Activated T-cell treated with anti-CD3 and anti-CD28 coated beads for 4 hours (primary cell): ENCODE measurements around the gene ZMYND8.
A peak's percentile ranks its signal among the peaks of the same experiment; 100 is the strongest.

Experiments used
- DNase-seq: peaks from one replicate; pipeline ENCODE4 v3.0.0-alpha.2; 2020

Gene ZMYND8

DNA sequence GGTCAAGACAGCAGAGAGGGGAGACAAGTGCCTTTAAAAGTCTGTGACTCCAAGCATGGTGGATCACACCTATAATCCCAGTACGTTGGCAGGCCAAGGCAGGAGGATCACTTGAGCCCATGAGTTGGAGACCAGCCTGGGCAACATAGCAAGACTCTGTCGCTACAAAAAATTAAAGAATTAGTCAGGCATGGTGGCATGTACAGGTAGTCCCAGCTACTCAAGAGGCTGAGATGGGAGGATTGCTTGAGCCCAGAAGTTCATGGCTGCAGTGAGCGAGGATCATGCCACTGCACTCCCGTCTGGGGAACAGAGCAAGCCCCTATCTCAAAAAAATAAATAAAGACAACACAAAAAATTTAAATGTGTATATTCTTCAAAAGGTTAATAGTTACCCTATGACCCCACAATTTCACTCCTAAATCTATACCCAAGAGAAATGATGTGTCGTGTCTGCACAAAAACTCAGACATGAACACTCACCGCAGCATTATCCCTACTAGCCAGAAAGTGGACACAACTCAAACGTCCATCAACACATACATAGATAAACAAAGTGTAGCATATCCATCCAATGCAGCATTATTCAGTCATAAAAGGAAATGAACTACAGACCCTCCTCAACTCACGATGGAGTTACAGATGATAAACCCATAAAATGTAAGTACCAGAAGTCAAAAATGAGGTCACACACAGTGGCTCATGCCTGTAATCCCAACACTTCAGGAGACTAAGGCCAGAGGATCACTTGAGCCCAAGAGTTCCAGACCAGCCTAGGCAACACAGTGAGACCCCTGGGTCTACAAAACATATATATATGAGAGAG, 23.9 kb downstream of the ZMYND8 start:
- DNase-seq = no peak

DNA sequence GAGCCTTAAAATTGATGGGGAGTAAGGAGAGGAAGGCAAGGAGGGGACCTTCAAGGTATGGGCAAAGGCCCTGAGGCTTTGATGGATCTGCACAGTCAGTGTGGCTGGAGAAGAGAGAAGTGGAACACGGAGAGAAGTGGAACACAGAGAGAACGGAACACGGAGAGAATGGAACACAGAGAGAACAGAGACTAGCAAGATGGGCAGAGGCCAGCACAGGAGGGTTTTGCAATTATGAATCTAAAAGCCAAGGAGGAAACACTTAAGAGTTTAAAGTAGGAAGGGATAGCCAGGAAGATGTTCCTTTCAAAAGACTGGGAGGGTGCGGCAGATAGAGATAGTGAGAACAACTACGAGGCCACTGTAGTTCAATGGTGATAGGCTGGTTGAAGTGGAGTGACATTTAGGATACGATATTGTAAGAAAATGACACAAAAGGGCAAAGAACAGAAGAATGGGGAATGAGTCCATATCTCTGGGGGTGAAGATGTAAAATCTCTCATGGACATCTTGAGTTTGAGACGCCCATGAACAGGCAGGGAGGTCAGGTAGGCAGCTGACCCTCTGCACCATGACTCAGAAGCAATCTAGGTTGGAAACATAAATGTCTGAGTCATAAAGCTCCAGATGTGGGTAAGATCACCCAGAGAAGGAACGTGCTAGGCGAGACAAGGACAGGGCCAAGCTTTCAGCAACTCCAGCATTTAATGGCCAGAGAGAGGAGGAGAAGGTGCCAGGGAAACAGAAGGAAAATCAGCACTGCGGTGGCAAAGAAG, 25.4 kb downstream of the ZMYND8 start:
- no peak for DNase-seq

- no peak for DNase-seq
These were observed 26.4 kb downstream of the ZMYND8 start for GRCh38 chr20:47330071-47330470.

DNA sequence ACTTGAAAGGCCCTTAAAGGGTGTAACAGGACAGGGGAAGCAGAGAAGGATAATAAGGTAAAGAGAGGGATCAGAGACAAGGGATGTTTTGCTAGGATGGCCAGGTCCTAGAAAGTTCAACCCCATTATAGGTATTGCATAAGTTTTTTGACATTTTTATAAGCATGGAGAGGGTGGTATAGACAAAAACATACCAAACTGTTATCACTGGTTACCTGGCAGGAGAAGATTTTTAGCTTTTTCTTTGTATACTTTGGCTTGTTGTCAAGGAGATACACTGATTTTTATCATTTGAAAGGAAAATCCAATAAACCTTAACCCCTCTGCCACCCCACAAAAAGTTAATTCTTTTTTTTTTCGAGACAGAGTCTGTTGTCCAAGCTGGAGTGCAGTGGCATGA, 28.4 kb downstream of the ZMYND8 start:
- DNase-seq = no peak

GRCh38 chr20:47327711-47328110, 28.8 kb downstream of the ZMYND8 start:
- no peak for DNase-seq

DNA sequence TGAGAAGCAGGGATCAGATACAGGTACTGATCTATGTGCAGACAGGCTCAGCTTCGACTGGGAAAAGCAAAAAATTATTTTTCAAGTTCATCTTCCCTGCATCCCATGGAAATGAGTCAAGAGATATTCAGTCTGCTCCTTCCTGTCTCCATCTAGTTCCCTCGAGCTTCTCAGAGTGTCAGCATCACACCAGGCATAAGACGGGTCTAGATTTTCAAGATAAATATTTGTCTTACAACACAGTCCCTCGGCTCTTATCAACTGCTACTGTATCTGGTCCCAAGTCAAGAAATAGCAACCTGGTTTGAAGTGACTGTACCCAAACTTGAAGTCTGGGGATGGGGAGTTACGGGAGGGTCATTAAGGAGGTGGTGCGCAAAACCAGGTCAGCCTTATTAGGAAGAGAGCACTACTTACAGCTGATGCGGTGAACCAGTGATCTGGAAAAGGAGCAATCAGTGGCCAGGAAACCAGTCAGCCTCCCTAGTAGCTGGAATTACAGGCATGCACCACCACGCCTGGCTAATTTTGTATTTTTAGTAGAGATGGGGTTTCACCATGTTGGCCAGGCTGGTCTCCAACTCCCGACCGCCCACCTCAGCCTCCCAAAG, 29.7 kb downstream of the ZMYND8 start:
- DNase-seq = no peak

- no peak for DNase-seq
These were observed 31.3 kb downstream of the ZMYND8 start for GRCh38 chr20:47325242-47325641.

DNA sequence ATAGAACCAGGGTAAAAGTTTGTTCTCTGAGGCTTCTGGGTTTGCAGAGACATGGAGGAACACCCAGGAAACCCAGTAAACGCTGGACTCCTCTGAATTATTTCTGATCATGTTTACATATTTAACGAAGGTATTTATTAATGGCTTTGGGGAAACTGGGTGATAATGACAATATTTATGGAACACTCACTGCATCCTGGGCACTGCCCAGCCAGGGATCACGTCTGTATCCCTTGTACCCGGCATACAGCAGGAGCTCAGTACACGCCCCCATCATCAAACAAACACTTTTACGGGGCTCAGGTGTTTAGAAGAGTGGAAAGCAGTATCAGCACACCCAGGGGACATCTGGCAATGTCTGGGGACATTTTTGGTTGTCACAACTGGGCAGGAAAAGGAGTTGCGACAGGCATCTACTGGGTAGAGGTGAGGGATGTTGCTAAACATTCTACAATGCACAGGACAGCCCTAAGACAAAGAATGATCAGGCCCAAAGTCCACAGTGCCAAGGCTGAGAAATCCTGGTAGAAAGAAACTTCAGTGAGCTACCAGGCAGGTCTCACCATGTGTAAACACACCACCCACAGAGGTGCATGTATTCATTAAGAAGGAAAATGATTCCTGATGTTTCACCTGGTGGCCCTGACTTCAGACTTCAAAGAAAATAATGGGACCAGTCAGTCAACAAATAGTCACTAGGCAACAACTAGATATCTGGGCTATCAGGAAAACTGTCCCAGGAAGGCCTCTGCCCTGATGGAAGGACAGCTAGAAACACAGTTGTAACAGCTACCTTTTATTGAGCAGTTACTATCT, 35.3 kb downstream of the ZMYND8 start:
- DNase-seq = no peak

DNA sequence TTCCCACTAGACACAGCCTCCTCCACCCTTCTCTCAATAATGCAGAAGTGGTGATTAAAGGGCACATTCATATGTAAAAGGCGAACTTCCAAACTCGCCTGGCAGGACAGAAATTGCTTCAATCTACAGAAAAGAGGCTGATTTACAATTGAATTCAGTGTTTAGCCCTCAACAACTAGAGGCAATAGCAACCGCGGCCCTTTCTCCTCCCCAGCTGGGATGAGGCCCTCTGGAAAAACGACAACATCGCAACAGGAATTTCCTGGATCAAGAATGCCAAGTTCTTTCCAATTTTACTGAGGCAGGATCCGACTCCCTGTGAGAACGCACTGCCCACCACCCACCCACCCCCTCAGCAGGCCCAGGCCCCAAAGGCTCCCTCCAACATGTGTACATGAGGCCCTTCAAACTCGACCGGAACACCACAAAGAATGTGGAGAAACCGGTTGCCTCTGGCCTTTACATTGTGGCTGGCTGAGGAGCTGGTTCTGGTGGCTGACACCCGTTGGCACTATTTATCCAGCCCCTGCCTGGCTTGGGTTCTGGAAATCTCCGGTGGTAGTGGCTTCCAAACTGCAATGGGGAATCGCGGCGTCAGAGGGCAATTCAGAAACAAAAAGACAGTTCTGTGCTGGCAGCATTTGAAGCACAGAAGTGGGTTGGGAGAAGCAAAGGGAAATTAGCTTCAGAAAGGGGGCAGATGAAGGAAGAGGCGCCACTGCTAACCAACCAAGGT, 36.8 kb downstream of the ZMYND8 start:
- no peak for DNase-seq

GRCh38 chr20:47318586-47319516, 37.6 kb downstream of the ZMYND8 start:
- DNase-seq = no peak

DNA sequence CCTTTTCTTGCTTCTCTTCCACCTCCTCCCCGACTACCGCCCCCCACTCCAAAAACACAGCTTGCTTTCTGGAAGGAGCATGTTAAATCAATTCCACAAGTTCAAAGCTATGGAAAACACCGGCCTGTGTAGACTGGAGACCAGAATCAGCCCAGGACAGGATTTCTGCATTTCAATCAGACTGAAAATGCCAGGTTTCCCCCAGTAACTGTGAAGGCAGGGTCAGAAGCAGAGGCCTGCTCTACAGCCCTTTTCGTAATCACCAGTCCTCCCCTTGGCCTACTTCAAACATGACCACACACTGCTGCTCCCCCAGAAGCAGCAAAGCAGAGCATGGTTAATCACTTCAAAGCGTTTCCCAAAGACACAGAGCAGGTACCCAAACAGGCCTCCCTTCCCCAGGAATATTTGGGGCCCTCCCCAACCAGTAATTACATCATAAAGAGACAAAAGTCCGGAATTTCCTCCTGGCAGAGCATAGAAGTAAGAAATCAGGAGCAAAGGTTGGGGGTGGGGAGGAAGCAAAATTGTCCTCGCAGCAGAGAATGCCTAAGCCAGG, 38.4 kb downstream of the ZMYND8 start:
- no peak for DNase-seq

- peak; percentile 55 for DNase-seq
These were observed 39.2 kb downstream of the ZMYND8 start for GRCh38 chr20:47317127-47317895.

GRCh38 chr20:47316776-47317126, 39.7 kb downstream of the ZMYND8 start:
- DNase-seq = no peak

DNA sequence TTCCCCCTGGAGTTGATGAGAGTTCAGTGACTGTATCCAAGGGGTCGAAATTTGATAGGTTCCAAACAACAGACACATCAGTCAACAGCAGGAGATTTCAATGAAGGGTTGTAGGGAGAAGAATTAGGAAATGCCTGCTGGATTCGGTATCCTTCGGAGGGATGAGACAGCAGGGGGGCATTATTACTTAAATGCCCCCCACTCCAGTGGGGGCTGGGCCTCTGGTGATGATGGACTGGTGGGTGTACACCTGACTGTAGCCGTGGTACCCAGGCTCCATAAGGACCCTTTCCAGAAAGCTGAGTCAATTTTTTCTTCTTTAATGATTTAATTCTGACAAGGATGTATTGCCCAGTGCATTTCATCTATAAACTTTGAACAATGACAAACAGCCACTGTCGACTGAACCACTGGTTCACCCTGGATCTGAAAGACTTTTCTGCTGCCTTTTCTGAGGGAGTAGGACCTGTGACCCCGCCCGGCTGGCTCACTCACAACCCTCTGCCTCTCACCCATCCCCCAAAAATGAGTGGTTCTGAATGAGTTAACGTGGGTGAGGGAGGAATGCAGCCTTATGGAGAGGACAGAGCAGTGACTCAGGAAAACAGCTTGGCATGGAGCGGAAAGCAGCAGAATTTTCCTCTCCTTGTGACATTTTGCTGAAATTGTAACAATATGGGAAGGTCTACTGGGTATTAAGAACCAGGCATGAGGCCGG, 41.0 kb downstream of the ZMYND8 start:
- DNase-seq = no peak

GRCh38 chr20:47314647-47315338, 41.7 kb downstream of the ZMYND8 start:
- no peak for DNase-seq

DNA sequence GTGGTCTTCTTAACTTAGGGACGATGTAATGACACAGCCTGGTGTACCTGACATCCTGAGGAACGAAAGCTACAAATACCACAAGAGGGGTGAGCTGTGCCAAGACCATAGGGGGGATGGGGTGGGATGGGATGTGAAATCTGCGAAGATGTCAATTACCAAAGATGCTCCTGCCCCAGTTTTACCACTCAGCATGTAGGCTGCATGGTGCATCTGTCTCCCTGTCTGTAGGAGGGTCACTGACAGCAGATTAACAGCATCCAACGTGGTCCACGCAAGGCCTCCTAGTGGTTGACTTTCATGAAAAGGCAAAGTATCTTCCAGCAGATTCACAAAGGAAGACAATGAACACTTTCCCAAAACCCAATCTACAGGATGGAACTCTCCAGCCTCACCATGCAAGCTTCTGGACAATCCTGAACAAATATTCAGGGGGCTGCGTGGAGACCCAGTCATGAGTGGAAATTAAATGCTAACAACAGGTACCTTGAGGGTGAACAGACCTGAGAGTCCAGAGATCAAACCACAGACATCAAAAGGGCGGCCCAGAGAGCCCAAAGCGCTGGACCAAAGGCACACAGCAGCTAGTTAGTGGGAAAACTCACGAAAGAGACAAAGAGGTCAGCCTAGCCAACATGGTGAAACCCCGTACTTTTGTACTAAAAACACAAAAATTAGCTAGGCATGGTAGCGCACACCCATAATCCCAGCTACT, 44.4 kb downstream of the ZMYND8 start:
- no peak for DNase-seq

GRCh38 chr20:47311211-47311610, 45.3 kb downstream of the ZMYND8 start:
- no peak for DNase-seq

DNA sequence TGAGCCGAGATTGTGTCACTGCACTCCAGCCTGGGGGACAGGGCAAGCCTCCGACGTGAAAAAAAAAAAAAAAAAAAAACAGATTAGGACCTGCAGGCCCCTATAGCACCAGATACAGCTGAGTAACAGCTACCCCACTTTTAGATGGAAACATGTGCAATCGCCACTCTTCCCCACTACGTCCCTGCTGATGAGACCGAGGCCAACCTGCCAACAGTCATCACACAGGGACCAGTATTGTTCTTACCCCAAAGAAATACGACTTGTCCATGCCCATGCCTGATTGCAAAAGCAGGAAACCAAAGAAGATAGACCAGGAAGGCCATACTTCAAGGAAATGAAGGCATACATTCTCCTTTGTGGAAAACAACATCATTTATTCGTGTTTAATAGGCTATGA, 45.8 kb downstream of the ZMYND8 start:
- DNase-seq = no peak
